Measurements from ENCODE around the gene MRTFA.

DNA sequence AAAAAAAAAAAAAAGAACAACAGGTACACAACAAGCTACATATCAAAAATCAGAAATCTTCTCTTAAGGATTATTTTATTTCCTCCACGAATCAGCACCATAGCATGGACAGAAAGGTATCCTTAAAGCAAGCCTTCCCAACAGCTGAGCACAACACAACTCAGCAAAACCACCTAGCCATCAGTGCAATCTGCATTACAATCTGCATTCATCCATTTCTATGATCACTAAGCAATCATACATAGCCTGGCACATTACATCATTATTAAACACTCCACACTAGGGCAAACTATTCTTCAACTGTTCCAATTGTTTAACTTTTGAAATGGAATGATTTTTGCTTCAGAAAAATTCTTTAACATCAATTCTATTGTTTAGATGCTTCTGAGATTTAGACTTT is 29.0 kb downstream of the MRTFA start:
- TF ChIP-seq, protein P1, sequence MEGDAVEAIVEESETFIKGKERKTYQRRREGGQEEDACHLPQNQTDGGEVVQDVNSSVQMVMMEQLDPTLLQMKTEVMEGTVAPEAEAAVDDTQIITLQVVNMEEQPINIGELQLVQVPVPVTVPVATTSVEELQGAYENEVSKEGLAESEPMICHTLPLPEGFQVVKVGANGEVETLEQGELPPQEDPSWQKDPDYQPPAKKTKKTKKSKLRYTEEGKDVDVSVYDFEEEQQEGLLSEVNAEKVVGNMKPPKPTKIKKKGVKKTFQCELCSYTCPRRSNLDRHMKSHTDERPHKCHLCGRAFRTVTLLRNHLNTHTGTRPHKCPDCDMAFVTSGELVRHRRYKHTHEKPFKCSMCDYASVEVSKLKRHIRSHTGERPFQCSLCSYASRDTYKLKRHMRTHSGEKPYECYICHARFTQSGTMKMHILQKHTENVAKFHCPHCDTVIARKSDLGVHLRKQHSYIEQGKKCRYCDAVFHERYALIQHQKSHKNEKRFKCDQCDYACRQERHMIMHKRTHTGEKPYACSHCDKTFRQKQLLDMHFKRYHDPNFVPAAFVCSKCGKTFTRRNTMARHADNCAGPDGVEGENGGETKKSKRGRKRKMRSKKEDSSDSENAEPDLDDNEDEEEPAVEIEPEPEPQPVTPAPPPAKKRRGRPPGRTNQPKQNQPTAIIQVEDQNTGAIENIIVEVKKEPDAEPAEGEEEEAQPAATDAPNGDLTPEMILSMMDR (IDR thresholded peaks at IDR 0.05), result no peak
- TF ChIP-seq POLR2A (IDR thresholded peaks at IDR 0.05), result no peak
